GM23248 (cell line): ENCODE measurements around the gene CORO2B.

Source experiments
- EZH2 ChIP-seq: fragments of 200-600 bp; sonication (generic); IDR thresholded peaks from 2 replicates; pipeline ENCODE4 v1.6.1; 2018; ENCODE audit warnings: antibody characterized with exemption, mild to moderate bottlenecking; ENCODE audit not compliant: insufficient read depth, poor library complexity, severe bottlenecking
- EZH2phosphoT487 ChIP-seq: fragments of 200-600 bp; sonication (generic); IDR thresholded peaks from 2 replicates; pipeline ENCODE4 v1.6.1; 2018; ENCODE audit warnings: antibody characterized with exemption, moderate library complexity, mild to moderate bottlenecking, low read depth; ENCODE audit not compliant: insufficient read depth

DNA sequence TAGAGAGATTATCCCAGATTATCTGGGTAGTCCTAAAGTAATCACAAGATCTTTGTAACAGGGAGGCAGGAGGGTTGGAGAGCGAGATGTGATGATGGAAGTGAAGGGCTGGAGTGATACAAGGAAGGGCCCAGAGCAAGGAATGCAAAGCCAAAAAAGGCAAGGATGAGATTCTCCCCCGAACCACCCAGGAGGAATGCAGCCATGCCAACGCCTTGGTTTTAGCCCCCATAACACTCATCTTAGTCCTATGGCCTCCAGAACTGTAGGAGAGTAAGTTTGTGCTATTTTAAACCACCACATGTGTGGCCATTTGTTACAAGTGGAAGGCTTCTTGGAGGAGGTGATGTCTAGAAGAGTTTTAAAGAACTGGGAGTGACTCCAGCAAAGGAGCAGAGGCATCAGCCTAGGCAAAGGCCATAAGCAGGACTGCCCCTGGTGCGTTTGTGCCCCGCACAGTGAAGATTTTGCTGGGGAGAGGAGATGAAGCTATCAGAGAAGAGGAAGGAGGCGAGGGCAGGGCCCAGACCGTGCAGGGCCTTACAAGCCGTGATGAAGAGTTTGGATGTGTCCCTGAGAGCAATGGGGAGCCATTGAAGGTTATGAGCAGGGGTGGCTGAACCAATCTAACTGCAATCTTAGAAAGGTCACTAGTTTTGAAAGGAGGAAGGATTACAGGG lies 25.3 kb upstream of the CORO2B start:
- TF ChIP-seq EZH2phosphoT487 = no peak
- TF ChIP-seq EZH2 = no peak
